ENCODE data around the gene CFAP299.

GRCh38 chr4:80360900-80361299 is 25.4 kb downstream of the CFAP299 start:
- TF ChIP-seq CTCF (IDR thresholded peaks at IDR 0.05 in 2 of 3, conservative IDR thresholded peaks at IDR 0.05 in 1 of 3; ENCODE audit: borderline replicate concordance in 1 of 3, insufficient read depth in 1 of 3, low read depth in 2 of 3, low read length in 2 of 3) (no peak), YY1 (IDR thresholded peaks at IDR 0.05; ENCODE audit: extremely low read depth, insufficient replicate concordance, low read depth, low read length) (no peak), SIN3A (IDR thresholded peaks at IDR 0.05; ENCODE audit: low read depth) (no peak), POLR2A (IDR thresholded peaks at IDR 0.05; ENCODE audit: borderline replicate concordance, extremely low read depth, insufficient read depth, insufficient read length) (no peak), SRF (IDR thresholded peaks at IDR 0.05; ENCODE audit: low read depth) (no peak), ZNF274 (IDR thresholded peaks at IDR 0.05; ENCODE audit: low read depth, low read length) (no peak), POLR2AphosphoS5 (IDR thresholded peaks at IDR 0.05; ENCODE audit: low read depth, low read length) (no peak), CEBPB (IDR thresholded peaks at IDR 0.05; ENCODE audit: low read depth) (no peak), MAX (IDR thresholded peaks at IDR 0.05) (no peak), RAD21 (IDR thresholded peaks at IDR 0.05; ENCODE audit: low read depth) (no peak), TCF7L2 (IDR thresholded peaks at IDR 0.05; ENCODE audit: borderline replicate concordance, extremely low read depth, insufficient read depth, insufficient read length) (no peak)
- TF ChIP-seq, protein P1, sequence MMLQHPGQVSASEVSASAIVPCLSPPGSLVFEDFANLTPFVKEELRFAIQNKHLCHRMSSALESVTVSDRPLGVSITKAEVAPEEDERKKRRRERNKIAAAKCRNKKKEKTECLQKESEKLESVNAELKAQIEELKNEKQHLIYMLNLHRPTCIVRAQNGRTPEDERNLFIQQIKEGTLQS (IDR thresholded peaks at IDR 0.05), result no peak

Measured in HCT116 (cell line).